HUES64 (cell line): ENCODE data around the gene RPL35A.
"Not testable (repeated sequence)": the region's sequence is repeated elsewhere in the genome, so short reads cannot be mapped to it uniquely, and the experiment has no call there.

Experiments
- H3K27ac ChIP-seq: 2 replicates; pipeline ENCODE4 v1.7.0; 2013; ENCODE audit warnings: low read depth, low read length, inconsistent platforms
- H3K27me3 ChIP-seq: 2 replicates; pipeline ENCODE4 v1.6.1; 2013; ENCODE audit warnings: mild to moderate bottlenecking, low read length; ENCODE audit not compliant: insufficient read depth
- H3K36me3 ChIP-seq: 2 replicates; pipeline ENCODE4 v1.6.1; 2013; ENCODE audit warnings: mild to moderate bottlenecking, low read length; ENCODE audit not compliant: insufficient read depth
- H3K4me1 ChIP-seq: 2 replicates; pipeline ENCODE4 v1.6.1; 2013; ENCODE audit warnings: mild to moderate bottlenecking, low read length, moderate library complexity; ENCODE audit not compliant: insufficient read depth
- H3K4me3 ChIP-seq: 2 replicates; pipeline ENCODE4 v1.5.1; 2013; ENCODE audit warnings: mild to moderate bottlenecking, low read length, moderate library complexity
- H3K9ac ChIP-seq: 2 replicates; pipeline ENCODE4 v1.6.1; 2013; ENCODE audit warnings: mild to moderate bottlenecking, low read depth, low read length
- H3K9me3 ChIP-seq: 2 replicates; pipeline ENCODE4 v1.6.1; 2013; ENCODE audit warnings: low read depth, low read length; ENCODE audit not compliant: insufficient read depth
- WGBS: fragments of 150-250, 120-280 bp; methylation state at CpG from one replicate; pipeline ENCODE4 v1.1.7; 2013; ENCODE audit warnings: missing lambda C conversion rate; 5-methylcytosine and 5-hydroxymethylcytosine counted together

RPL35A gene

DNA sequence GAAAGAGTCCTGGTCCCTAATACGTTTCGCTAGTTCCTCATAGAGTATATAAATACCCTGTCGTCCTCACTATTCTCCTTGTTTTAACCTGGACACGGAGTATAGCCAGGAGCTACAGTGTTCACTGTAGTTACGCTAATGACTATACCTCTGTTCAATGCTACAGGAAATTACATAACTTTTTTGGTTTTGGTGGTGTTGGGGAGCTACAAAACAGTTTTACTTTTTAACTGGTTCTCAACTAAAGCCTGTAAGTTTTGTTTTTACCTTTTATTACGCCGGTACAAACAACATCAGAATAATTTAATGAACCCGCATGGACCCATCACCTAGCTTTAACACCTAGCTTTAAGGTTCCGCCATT lies 11.6 kb downstream of the RPL35A start:
- Histone ChIP-seq H3K9me3 (no peaks in the 10 kb centered on the region), H3K27ac (no peak overlapping the region), H3K9ac (no peak overlapping the region), H3K36me3 (peaks cover 1% of the 10 kb centered on the region), H3K4me1 (peaks cover 10% of the 10 kb centered on the region), H3K27me3 (peaks cover 9% of the 10 kb centered on the region; the same call in 1 of the 2 replicates), H3K4me3 (no peak overlapping the region)
- 95% methylated on average over 9 of the region's 9 CpGs for WGBS

DNA sequence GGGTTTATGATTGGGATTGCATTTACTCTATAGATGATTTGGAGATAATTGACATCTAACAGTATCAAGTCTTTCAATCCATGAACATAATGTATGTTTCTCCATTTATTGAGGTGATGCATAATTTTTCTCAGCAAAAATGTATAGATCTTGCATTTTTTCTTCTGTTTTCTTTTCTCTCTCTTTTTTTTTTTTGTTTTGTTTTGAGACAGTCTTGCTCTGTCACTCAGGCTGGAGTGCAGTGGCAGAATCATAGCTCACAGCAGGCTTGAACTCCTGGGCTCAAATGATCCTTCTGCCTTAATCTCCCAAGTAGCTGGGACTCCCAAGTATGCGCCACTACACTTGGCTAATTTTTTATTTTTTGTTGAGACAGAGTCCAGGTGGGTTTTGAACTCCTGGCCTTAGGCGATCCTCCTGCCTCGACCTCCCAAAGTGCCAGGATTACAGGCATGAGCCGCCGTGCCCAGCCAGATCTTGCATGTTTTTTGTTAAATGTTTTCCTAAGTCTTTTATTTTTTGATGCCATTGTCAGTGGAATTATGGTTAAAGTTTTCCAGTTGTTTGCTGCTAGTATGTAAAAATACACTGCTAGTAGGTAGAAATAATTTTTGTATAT lies 13.1 kb downstream of the RPL35A start:
- Histone ChIP-seq H3K27me3 (peaks cover 9% of the 10 kb centered on the region; the same call in 1 of the 2 replicates), H3K4me3 (no peak overlapping the region), H3K9ac (no peak overlapping the region), H3K4me1 (peaks cover 10% of the 10 kb centered on the region), H3K27ac (no peak overlapping the region), H3K9me3 (peaks cover 8% of the 10 kb centered on the region), H3K36me3 (no peaks in the 10 kb centered on the region)
- 94% methylated on average over 5 of the region's 5 CpGs for WGBS

DNA sequence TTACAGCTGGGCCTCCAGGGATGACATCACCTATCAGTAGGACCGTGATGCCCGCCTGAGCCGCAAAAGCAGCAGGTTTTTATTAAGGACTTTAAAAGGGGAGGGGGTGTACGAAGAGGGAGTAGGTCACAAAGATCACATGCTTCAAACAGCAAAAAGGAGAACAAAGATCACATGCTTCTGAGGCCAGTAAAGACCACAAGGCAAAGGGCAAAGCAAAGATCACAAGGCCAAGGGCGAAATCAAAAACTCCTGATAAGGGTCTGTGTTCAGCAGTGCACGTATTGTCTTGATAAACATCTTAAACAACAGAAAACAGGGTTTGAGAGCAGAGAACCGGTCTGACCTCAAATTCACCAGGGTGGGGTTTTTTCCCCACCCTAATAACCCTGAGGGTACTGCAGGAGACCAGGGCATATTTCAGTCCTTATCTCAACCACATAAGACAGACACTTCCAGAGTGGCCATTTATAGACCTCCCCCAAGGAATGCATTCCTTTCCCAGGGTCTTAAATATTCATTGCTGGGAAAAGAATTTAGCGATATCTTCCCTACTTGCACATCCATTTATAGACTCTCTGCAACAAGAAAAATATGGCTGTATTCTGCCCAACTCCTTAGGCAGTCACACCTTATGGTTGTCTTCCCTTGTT lies 17.5 kb downstream of the RPL35A start:
- not testable (repeated sequence) for H3K9ac ChIP-seq, H3K4me1 ChIP-seq, H3K27me3 ChIP-seq, H3K4me3 ChIP-seq, H3K27ac ChIP-seq, H3K36me3 ChIP-seq
- WGBS = 92% methylated on average over 8 of the region's 8 CpGs
- peaks cover 17% of the 10 kb centered on the region for H3K9me3 ChIP-seq

- Histone ChIP-seq H3K36me3 (no peaks in the 10 kb centered on the region), H3K27me3 (no peaks in the 10 kb centered on the region), H3K4me3 (no peak overlapping the region), H3K4me1 (no peaks in the 10 kb centered on the region), H3K27ac (no peak overlapping the region), H3K9me3 (peaks cover 19% of the 10 kb centered on the region), H3K9ac (no peak overlapping the region)
- WGBS = 88% methylated on average over 2 of the region's 3 CpGs
Observed at GRCh38 chr3:197970588-197970987, 20.6 kb downstream of the RPL35A start.

DNA sequence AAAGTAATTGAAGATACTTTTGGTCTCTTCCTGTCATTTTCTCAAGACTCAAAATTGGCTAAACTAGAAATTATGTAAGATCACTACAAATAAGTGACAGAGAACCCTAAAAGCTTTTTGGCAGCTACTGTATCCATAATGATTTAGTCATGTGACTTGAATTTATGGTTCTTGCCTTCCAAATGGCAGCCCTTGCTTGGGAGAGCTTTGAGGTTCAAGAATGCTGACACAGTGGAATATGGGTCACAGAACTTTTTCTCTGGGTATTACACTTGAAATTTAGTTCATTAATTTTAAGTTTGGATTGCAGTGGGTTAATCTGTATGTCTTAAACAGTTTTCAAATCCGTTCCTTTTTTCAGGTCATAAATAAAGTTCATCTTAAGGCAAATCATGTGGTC lies 24.0 kb downstream of the RPL35A start:
- 93% methylated on average over 1 of the region's 1 CpG for WGBS
- Histone ChIP-seq H3K36me3 (no peaks in the 10 kb centered on the region; the same call in 1 of the 2 replicates), H3K9ac (no peak overlapping the region), H3K4me3 (no peak overlapping the region), H3K9me3 (peaks cover 11% of the 10 kb centered on the region; the same call in 1 of the 2 replicates), H3K4me1 (no peaks in the 10 kb centered on the region), H3K27me3 (no peaks in the 10 kb centered on the region), H3K27ac (no peak overlapping the region)

DNA sequence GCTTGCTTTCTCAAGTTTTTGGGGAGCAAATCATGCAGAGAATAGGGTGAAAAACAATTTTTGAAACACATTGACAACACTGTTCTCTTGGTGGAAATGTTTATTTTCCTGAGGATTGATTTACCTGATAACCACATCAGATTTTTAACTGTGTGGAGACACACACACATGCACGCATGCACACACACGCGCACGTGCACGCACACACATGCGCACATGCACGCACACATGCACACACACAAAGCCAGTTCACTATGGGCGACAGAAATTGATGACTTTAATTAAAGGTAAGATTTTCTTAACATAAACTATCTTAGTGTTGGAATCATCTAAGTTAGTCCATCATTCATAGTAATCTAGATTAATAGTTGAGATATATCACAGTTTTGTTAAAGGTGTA lies 25.3 kb downstream of the RPL35A start:
- H3K27me3 ChIP-seq = no peaks in the 10 kb centered on the region
- H3K4me1 ChIP-seq = no peaks in the 10 kb centered on the region
- H3K27ac ChIP-seq = no peak overlapping the region
- 98% methylated on average over 7 of the region's 8 CpGs for WGBS
- no peak overlapping the region for H3K4me3 ChIP-seq
- H3K36me3 ChIP-seq = no peaks in the 10 kb centered on the region; the same call in 1 of the 2 replicates
- H3K9me3 ChIP-seq = peaks cover 9% of the 10 kb centered on the region; the same call in 1 of the 2 replicates
- H3K9ac ChIP-seq = no peak overlapping the region

DNA sequence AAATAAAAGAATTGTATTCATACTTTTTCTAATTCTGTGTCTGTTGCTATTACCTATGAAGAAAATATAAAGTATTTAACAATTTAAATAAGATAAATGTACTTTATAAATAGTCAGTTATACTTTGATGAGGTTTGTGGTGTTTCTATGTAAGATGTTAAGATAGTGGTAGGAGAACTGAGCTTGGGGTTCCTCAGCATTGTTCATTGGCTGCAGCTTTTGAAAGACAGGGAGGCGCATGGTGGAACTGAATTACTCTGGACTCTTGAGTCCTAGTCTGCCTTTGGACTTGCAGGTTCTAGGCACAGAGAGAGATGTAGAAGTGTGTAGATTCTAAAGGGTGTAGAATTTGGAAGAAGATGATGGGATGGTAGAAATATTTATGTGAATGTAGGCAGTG lies 33.1 kb downstream of the RPL35A start:
- H3K4me3 ChIP-seq = no peak overlapping the region
- no peaks in the 10 kb centered on the region for H3K36me3 ChIP-seq
- H3K4me1 ChIP-seq = no peaks in the 10 kb centered on the region
- no peak overlapping the region for H3K9ac ChIP-seq
- H3K9me3 ChIP-seq = no peaks in the 10 kb centered on the region
- 91% methylated on average over 1 of the region's 1 CpG for WGBS
- no peak overlapping the region for H3K27ac ChIP-seq
- no peaks in the 10 kb centered on the region for H3K27me3 ChIP-seq

- no peak overlapping the region for H3K4me3 ChIP-seq
- no peak overlapping the region for H3K27ac ChIP-seq
- H3K9me3 ChIP-seq = no peaks in the 10 kb centered on the region
- 98% methylated on average over 4 of the region's 4 CpGs for WGBS
- no peaks in the 10 kb centered on the region for H3K27me3 ChIP-seq
- H3K36me3 ChIP-seq = 0 out of 2 replicates have a peak, but pooled peaks cover 5% of the 10 kb centered on the region
- H3K4me1 ChIP-seq = no peaks in the 10 kb centered on the region
- H3K9ac ChIP-seq = no peak overlapping the region
Observed at GRCh38 chr3:197989651-197990050, 39.7 kb downstream of the RPL35A start.

DNA sequence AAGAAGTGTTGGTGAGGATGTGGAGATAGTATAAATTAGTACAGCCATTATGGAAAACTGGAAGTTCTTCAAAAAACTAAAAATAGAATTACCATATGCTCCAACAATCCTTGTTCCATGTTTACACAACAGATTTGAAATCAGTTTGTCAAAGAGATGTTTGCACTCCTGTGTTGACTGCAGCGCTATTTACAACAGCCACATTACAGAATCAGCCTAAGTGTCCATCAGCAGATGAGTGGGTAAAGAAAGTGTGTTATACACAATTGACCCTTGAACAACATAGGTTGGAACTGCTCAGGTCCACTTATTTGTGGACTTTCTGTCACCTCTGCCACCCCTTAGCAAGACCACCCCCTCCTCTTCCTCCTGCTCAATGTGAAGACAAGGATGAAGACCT lies 44.7 kb downstream of the RPL35A start:
- Histone ChIP-seq H3K9me3 (peaks cover 8% of the 10 kb centered on the region), H3K4me3 (no peak overlapping the region), H3K27ac (no peak overlapping the region), H3K36me3 (0 out of 2 replicates have a peak, but pooled peaks cover 5% of the 10 kb centered on the region), H3K27me3 (no peaks in the 10 kb centered on the region), H3K4me1 (no peaks in the 10 kb centered on the region), H3K9ac (no peak overlapping the region)
- WGBS = 100% methylated on average over 1 of the region's 1 CpG

GRCh38 chr3:197996855-197997254 lies 46.9 kb downstream of the RPL35A start:
- H3K27me3 ChIP-seq = no peaks in the 10 kb centered on the region
- 96% methylated on average over 5 of the region's 5 CpGs for WGBS
- H3K4me3 ChIP-seq = no peak overlapping the region

DNA sequence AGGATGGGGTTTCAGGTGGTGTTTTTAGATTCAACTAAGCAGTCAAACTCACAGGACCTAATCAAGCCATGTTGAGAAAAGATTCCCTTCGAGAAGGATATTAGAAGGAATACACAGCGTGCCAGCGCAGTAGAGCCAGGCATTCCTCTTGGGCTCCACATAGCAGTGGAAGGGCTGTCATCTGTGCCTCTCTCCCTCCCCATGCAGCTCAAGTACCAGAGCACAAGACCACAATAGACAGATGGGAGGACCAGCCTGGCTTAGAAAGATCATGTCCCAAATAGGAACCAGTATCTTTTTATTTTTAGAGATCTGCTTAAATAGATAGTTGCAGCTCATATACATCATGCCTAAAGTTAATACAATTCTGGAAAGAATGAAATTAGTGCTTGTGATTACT lies 47.9 kb downstream of the RPL35A start:
- Histone ChIP-seq H3K9ac (no peak overlapping the region), H3K27me3 (no peaks in the 10 kb centered on the region), H3K36me3 (no peaks in the 10 kb centered on the region), H3K4me3 (no peak overlapping the region), H3K9me3 (peaks cover 12% of the 10 kb centered on the region), H3K4me1 (no peaks in the 10 kb centered on the region), H3K27ac (no peak overlapping the region)
- WGBS = 93% methylated on average over 3 of the region's 3 CpGs

More at GRCh38 chr3:197996855-197997254, 46.9 kb downstream of the RPL35A start:
- Histone ChIP-seq H3K9me3 (peaks cover 8% of the 10 kb centered on the region), H3K36me3 (no peaks in the 10 kb centered on the region), H3K27ac (no peak overlapping the region), H3K9ac (no peak overlapping the region), H3K4me1 (no peaks in the 10 kb centered on the region)
